ENCODE measurements around the gene PLA2G4E.

- TF ChIP-seq BMI1 (IDR thresholded peaks at IDR 0.05; ENCODE audit: low read length) (no peak), STAG1 (CRISPR knock-in tag; IDR thresholded peaks at IDR 0.05; ENCODE audit: borderline replicate concordance) (no peak), POLR2AphosphoS5 (IDR thresholded peaks at IDR 0.05; ENCODE audit: control insufficient read depth, insufficient read depth, low read depth, low read length) (no peak), CTCF (IDR thresholded peaks at IDR 0.05 in 2 of 3, conservative IDR thresholded peaks at IDR 0.05 in 1 of 3; ENCODE audit: insufficient read depth in 2 of 3, low read depth in 1 of 3, low read length in 3 of 3) (no peak), SAFB (IDR thresholded peaks at IDR 0.05; ENCODE audit: borderline replicate concordance, low read depth, low read length) (no peak), SIN3A (IDR thresholded peaks at IDR 0.05; ENCODE audit: borderline replicate concordance in 2 of 2, control insufficient read depth in 1 of 2, low read depth in 2 of 2, low read length in 2 of 2) (no peak), ZBTB43 (CRISPR knock-in tag; IDR thresholded peaks at IDR 0.05) (no peak), MAX (CRISPR knock-in tag; IDR thresholded peaks at IDR 0.05) (no peak), HDGF (IDR thresholded peaks at IDR 0.05) (no peak), PHTF2 (CRISPR knock-in tag; IDR thresholded peaks at IDR 0.05) (no peak), POLR2A (conservative IDR thresholded peaks at IDR 0.05) (no peak)
- TF ChIP-seq, protein P1, sequence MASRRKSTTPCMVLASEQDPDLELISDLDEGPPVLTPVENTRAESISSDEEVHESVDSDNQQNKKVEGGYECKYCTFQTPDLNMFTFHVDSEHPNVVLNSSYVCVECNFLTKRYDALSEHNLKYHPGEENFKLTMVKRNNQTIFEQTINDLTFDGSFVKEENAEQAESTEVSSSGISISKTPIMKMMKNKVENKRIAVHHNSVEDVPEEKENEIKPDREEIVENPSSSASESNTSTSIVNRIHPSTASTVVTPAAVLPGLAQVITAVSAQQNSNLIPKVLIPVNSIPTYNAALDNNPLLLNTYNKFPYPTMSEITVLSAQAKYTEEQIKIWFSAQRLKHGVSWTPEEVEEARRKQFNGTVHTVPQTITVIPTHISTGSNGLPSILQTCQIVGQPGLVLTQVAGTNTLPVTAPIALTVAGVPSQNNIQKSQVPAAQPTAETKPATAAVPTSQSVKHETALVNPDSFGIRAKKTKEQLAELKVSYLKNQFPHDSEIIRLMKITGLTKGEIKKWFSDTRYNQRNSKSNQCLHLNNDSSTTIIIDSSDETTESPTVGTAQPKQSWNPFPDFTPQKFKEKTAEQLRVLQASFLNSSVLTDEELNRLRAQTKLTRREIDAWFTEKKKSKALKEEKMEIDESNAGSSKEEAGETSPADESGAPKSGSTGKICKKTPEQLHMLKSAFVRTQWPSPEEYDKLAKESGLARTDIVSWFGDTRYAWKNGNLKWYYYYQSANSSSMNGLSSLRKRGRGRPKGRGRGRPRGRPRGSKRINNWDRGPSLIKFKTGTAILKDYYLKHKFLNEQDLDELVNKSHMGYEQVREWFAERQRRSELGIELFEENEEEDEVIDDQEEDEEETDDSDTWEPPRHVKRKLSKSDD (conservative IDR thresholded peaks at IDR 0.05; ENCODE audit: low read length) = no peak
- TF ChIP-seq, protein P2, sequence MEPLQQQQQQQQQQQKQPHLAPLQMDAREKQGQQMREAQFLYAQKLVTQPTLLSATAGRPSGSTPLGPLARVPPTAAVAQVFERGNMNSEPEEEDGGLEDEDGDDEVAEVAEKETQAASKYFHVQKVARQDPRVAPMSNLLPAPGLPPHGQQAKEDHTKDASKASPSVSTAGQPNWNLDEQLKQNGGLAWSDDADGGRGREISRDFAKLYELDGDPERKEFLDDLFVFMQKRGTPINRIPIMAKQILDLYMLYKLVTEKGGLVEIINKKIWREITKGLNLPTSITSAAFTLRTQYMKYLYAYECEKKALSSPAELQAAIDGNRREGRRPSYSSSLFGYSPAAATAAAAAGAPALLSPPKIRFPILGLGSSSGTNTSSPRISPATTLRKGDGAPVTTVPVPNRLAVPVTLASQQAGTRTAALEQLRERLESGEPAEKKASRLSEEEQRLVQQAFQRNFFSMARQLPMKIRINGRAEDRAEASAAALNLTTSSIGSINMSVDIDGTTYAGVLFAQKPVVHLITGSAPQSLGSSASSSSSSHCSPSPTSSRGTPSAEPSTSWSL (CRISPR knock-in tag; IDR thresholded peaks at IDR 0.05; ENCODE audit: borderline replicate concordance) = no peak
These were observed 16.1 kb upstream of the PLA2G4E start for GRCh38 chr15:42036966-42037365.
